A673 (cell line): ENCODE data around the gene CCDC88B.

Experiments
- EZH2 ChIP-seq: fragments of 200-600 bp; sonication (generic); IDR thresholded peaks from 2 replicates; pipeline ENCODE4 v1.6.1; 2017; ENCODE audit warnings: borderline replicate concordance, low read depth, mild to moderate bottlenecking, mixed read lengths, antibody characterized with exemption, low read length; ENCODE audit not compliant: poor library complexity, severe bottlenecking
- TF ChIP-seq, protein P1 (sequence below): fragments of 300-800, 200-600 bp; sonication (generic); conservative IDR thresholded peaks from 2 replicates; pipeline ENCODE4 v1.5.1; 2017; ENCODE audit warnings: low read depth, mild to moderate bottlenecking, antibody characterized with exemption, low read length, moderate library complexity, mixed read lengths

- TF ChIP-seq, protein P1, sequence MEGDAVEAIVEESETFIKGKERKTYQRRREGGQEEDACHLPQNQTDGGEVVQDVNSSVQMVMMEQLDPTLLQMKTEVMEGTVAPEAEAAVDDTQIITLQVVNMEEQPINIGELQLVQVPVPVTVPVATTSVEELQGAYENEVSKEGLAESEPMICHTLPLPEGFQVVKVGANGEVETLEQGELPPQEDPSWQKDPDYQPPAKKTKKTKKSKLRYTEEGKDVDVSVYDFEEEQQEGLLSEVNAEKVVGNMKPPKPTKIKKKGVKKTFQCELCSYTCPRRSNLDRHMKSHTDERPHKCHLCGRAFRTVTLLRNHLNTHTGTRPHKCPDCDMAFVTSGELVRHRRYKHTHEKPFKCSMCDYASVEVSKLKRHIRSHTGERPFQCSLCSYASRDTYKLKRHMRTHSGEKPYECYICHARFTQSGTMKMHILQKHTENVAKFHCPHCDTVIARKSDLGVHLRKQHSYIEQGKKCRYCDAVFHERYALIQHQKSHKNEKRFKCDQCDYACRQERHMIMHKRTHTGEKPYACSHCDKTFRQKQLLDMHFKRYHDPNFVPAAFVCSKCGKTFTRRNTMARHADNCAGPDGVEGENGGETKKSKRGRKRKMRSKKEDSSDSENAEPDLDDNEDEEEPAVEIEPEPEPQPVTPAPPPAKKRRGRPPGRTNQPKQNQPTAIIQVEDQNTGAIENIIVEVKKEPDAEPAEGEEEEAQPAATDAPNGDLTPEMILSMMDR, result no peak
- no peak for TF ChIP-seq EZH2
Measured at GRCh38 chr11:64338716-64339115, 1.3 kb upstream of the CCDC88B start.
